ENCODE data around the gene GXYLT1.

DNA sequence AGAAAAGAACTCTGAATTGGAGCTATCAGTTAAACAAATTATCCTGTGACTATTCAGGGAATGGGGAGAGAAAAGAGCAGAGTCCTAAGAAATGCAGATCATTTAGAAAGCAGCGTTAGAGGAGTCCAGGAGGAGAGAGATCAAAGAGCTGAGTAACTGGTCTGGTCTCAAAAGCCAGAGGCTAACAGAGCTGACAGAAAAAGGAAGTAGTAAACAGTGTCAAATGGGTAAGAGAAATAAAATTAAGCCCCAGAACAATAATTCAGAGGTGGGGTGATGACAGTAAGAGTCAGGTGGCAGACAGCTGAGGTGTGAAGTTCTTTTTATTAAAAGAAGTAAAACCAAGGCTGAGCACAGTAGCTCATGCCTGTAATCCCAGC is 19.3 kb downstream of the GXYLT1 start:
- TF ChIP-seq, protein P1, sequence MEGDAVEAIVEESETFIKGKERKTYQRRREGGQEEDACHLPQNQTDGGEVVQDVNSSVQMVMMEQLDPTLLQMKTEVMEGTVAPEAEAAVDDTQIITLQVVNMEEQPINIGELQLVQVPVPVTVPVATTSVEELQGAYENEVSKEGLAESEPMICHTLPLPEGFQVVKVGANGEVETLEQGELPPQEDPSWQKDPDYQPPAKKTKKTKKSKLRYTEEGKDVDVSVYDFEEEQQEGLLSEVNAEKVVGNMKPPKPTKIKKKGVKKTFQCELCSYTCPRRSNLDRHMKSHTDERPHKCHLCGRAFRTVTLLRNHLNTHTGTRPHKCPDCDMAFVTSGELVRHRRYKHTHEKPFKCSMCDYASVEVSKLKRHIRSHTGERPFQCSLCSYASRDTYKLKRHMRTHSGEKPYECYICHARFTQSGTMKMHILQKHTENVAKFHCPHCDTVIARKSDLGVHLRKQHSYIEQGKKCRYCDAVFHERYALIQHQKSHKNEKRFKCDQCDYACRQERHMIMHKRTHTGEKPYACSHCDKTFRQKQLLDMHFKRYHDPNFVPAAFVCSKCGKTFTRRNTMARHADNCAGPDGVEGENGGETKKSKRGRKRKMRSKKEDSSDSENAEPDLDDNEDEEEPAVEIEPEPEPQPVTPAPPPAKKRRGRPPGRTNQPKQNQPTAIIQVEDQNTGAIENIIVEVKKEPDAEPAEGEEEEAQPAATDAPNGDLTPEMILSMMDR (IDR thresholded peaks at IDR 0.05), result no peak
- TF ChIP-seq POLR2A (IDR thresholded peaks at IDR 0.05), result no peak
